SK-N-SH (cell line): ENCODE data around the gene PPAT. TPM values are rescaled to one million over a fixed set of nuclear protein-coding genes. Genes with fewer than 3 reads are reported as not detected.

Experiments
- CTCF ChIA-PET: fragments of 300-600, 350-600 bp; formaldehyde crosslinking; extraction: SDS; loops from one replicate; lab custom pipeline; 2021; lab: Yijun Ruan, JAX
- POLR2A ChIA-PET: fragments of 350-600 bp; sonication (Branson Sonifier 250); formaldehyde crosslinking; extraction: SDS; loops from one replicate; lab custom pipeline; 2020; ENCODE audit warnings: antibody characterized with exemption, inconsistent platforms; lab: Yijun Ruan, JAX
- DNase-seq: peaks from one replicate; pipeline ENCODE4 v3.0.0; 2012
- H2AFZ ChIP-seq: fragments of 200-600 bp; sonication (generic); 2 replicates; pipeline ENCODE4 v1.8.1; 2016; ENCODE audit warnings: antibody characterized with exemption, mild to moderate bottlenecking, low read depth
- H3F3A ChIP-seq: fragments of 200-600 bp; sonication (generic); replicated peaks from 2 replicates; pipeline ENCODE3; 2016; ENCODE audit warnings: antibody characterized with exemption, mild to moderate bottlenecking; ENCODE audit not compliant: insufficient read depth
- H3K27ac ChIP-seq, 2 experiments: fragments of 200-500 bp in 1 of 2; fragments of 200-600 bp in 1 of 2; sonication (Bioruptor generic) in 1 of 2; sonication (generic), shearing (Covaris generic) in 1 of 2; 2 replicates each; pipeline versions ENCODE4 v1.5.1 to v1.6.1; 2014 to 2016; ENCODE audit warnings: low read depth in 2 of 2, inconsistent platforms in 1 of 2, low read length in 1 of 2, mild to moderate bottlenecking in 1 of 2, mixed read lengths in 1 of 2
- H3K27me3 ChIP-seq: fragments of 200-600 bp; sonication (generic), shearing (Covaris generic); 2 replicates; pipeline ENCODE4 v1.6.1; 2016; ENCODE audit warnings: mixed run types; ENCODE audit not compliant: insufficient read depth
- H3K36me3 ChIP-seq, 2 experiments: fragments of 200-500 bp in 1 of 2; fragments of 200-600 bp in 1 of 2; sonication (Bioruptor generic) in 1 of 2; sonication (generic) in 1 of 2; replicated peaks in 1 of 2; 2 replicates each; pipeline versions ENCODE3 to v1.5.1; 2014 to 2016; ENCODE audit warnings: low read length in 1 of 2, mild to moderate bottlenecking in 1 of 2; ENCODE audit not compliant: insufficient read depth in 2 of 2, control insufficient read depth in 1 of 2
- H3K4me1 ChIP-seq, 2 experiments: fragments of 200-500 bp in 1 of 2; fragments of 200-600 bp in 1 of 2; sonication (Bioruptor generic) in 1 of 2; sonication (generic), shearing (Covaris generic) in 1 of 2; 2 replicates each; pipeline versions ENCODE4 v1.5.1 to v1.6.1; 2014 to 2016; ENCODE audit warnings: low read depth in 1 of 2, low read length in 1 of 2, mixed run types in 1 of 2; ENCODE audit not compliant: insufficient read depth in 2 of 2, control insufficient read depth in 1 of 2
- H3K4me2 ChIP-seq: fragments of 200-600 bp; sonication (generic), shearing (Covaris generic); 2 replicates; pipeline ENCODE4 v1.6.1; 2017; ENCODE audit warnings: mixed run types
- H3K4me3 ChIP-seq, 2 experiments: fragments of 200-500 bp in 1 of 2; fragments of 200-600 bp in 1 of 2; sonication (Bioruptor generic) in 1 of 2; sonication (generic), shearing (Covaris generic) in 1 of 2; 2 replicates each; pipeline versions ENCODE4 v1.5.1 to v1.8.1; 2014 to 2016; ENCODE audit warnings: low read depth in 2 of 2, inconsistent platforms in 1 of 2, low read length in 1 of 2, mild to moderate bottlenecking in 1 of 2, mixed read lengths in 1 of 2, moderate library complexity in 1 of 2
- H3K79me2 ChIP-seq: fragments of 200-600 bp; sonication (generic); 2 replicates; pipeline ENCODE4 v1.8.1; 2017; ENCODE audit warnings: mild to moderate bottlenecking; ENCODE audit not compliant: insufficient read depth
- H3K9ac ChIP-seq: fragments of 200-600 bp; sonication (generic); 2 replicates; pipeline ENCODE4 v1.6.1; 2017; ENCODE audit warnings: mixed run types
- H3K9me2 ChIP-seq: fragments of 200-600 bp; sonication (generic); 2 replicates; pipeline ENCODE4 v1.6.1; 2017; ENCODE audit warnings: mixed run types
- H3K9me3 ChIP-seq: fragments of 200-600 bp; sonication (generic); 2 replicates; pipeline ENCODE4 v1.6.1; 2017; ENCODE audit warnings: mixed run types, mild to moderate bottlenecking, moderate library complexity
- H4K20me1 ChIP-seq: fragments of 200-600 bp; sonication (generic); 2 replicates; pipeline ENCODE4 v1.6.1; 2017; ENCODE audit warnings: mild to moderate bottlenecking, mixed run types; ENCODE audit not compliant: insufficient read depth
- CTCF ChIP-seq: fragments of 200-600 bp; sonication (generic); IDR thresholded peaks from 2 replicates; pipeline ENCODE4 v1.6.1; 2017; ENCODE audit warnings: antibody characterized with exemption, mild to moderate bottlenecking, moderate library complexity
- EZH2phosphoT487 ChIP-seq: fragments of 200-600 bp; sonication (generic); IDR thresholded peaks from 2 replicates; pipeline ENCODE4 v1.6.1; 2017; ENCODE audit warnings: low read depth, mixed run types, mild to moderate bottlenecking, antibody characterized with exemption, moderate library complexity, borderline replicate concordance
- FOXJ3 ChIP-seq: sonication (generic); formaldehyde crosslinking; IDR thresholded peaks from 2 replicates; pipeline ENCODE4 v1.5.1; 2020; ENCODE audit warnings: mild to moderate bottlenecking, missing genetic modification reagents
- FOXM1 ChIP-seq: IDR thresholded peaks from 2 replicates; pipeline ENCODE4 v1.4.0; 2012; ENCODE audit warnings: low read depth, mild to moderate bottlenecking
- GABPA ChIP-seq: IDR thresholded peaks from 2 replicates; pipeline ENCODE4 v1.4.0; 2012; ENCODE audit warnings: low read depth, mild to moderate bottlenecking
- GATA2 ChIP-seq: sonication (generic); formaldehyde crosslinking; IDR thresholded peaks from 2 replicates; pipeline ENCODE4 v1.5.0; 2020; ENCODE audit warnings: mild to moderate bottlenecking, missing genetic modification reagents
- JUND ChIP-seq: IDR thresholded peaks from 2 replicates; pipeline ENCODE4 v1.4.0; 2012
- MAX ChIP-seq: IDR thresholded peaks from 2 replicates; pipeline ENCODE4 v1.4.0; 2012; ENCODE audit warnings: low read depth
- MXI1 ChIP-seq: IDR thresholded peaks from 2 replicates; pipeline ENCODE4 v1.6.1; 2012; ENCODE audit warnings: mild to moderate bottlenecking, low read depth, low read length, improper control_type of control experiment
- NFIC ChIP-seq: IDR thresholded peaks from 2 replicates; pipeline ENCODE4 v1.4.0; 2012; ENCODE audit warnings: borderline replicate concordance
- NRF1 ChIP-seq: IDR thresholded peaks from 2 replicates; pipeline ENCODE4 v1.6.1; 2012; ENCODE audit warnings: low read depth, mild to moderate bottlenecking, low read length
- PBX3 ChIP-seq: IDR thresholded peaks from 2 replicates; pipeline ENCODE4; 2012
- POLR2AphosphoS5 ChIP-seq: IDR thresholded peaks from 2 replicates; pipeline ENCODE4 v1.6.1; 2012; ENCODE audit warnings: low read depth, low read length
- RAD21 ChIP-seq: IDR thresholded peaks from 2 replicates; pipeline ENCODE4 v1.6.1; 2012; ENCODE audit warnings: mild to moderate bottlenecking, low read length
- REST ChIP-seq: IDR thresholded peaks from 2 replicates; pipeline ENCODE4 v1.6.1; 2012; ENCODE audit warnings: mild to moderate bottlenecking, low read depth, low read length, moderate library complexity
- RFX5 ChIP-seq: IDR thresholded peaks from 2 replicates; pipeline ENCODE4 v1.6.1; 2012; ENCODE audit warnings: mild to moderate bottlenecking, improper control_type of control experiment, low read length
- TCF12 ChIP-seq: IDR thresholded peaks from 2 replicates; pipeline ENCODE4 v1.4.0; 2012
- TEAD4 ChIP-seq: IDR thresholded peaks from 2 replicates; pipeline ENCODE4 v1.4.0; 2012; ENCODE audit warnings: mild to moderate bottlenecking, borderline replicate concordance; ENCODE audit not compliant: insufficient read depth
- YY1 ChIP-seq: IDR thresholded peaks from 2 replicates; pipeline ENCODE4 v1.4.0; 2012; ENCODE audit warnings: low read depth, mild to moderate bottlenecking
- WGBS: methylation state at CpG from one replicate; pipeline ENCODE4 v1.1.6; 2017; ENCODE audit warnings: low lambda C conversion rate; 5-methylcytosine and 5-hydroxymethylcytosine counted together
- polyA plus RNA-seq, 3 experiments: library from polyadenylated mRNA; depleted of rRNA; stranded (reverse); fragments of >200 nt; gene quantifications; 2 replicates each; pipeline ENCODE4 v1.2.3, GENCODE V29; 2012
- TF ChIP-seq, protein P1 (sequence below): fragments of 150-350 bp; IDR thresholded peaks from 2 replicates; pipeline ENCODE4 v1.6.1; 2016; ENCODE audit warnings: mild to moderate bottlenecking, low read depth, low read length

Gene PPAT
- polyA plus RNA-seq, 1 of the 3 experiments (the other 2 are of a cell fraction): 7.4 TPM

- H3K79me2 ChIP-seq: peaks cover 25% of the 10 kb centered on the region
- H3K27me3 ChIP-seq: no peaks in the 10 kb centered on the region
- ChIA-PET CTCF (interaction anchor here (1.2 kb wide), 1 partner anchor 19 kb away, joined by 3 read pairs; no protein-coding TSS in a partner anchor), POLR2A (no interaction called here)
- TF ChIP-seq MAX: no peak
- TF ChIP-seq, protein P1, sequence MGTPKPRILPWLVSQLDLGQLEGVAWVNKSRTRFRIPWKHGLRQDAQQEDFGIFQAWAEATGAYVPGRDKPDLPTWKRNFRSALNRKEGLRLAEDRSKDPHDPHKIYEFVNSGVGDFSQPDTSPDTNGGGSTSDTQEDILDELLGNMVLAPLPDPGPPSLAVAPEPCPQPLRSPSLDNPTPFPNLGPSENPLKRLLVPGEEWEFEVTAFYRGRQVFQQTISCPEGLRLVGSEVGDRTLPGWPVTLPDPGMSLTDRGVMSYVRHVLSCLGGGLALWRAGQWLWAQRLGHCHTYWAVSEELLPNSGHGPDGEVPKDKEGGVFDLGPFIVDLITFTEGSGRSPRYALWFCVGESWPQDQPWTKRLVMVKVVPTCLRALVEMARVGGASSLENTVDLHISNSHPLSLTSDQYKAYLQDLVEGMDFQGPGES: no peak
- TF ChIP-seq NFIC: no peak
- TF ChIP-seq NRF1: no peak
- no peak for TF ChIP-seq CTCF
- TF ChIP-seq PBX3: no peak
- no peak for TF ChIP-seq YY1
- no peak for TF ChIP-seq FOXM1
- H3K27ac ChIP-seq: no peak overlapping the region
- H3K9me2 ChIP-seq: no peaks in the 10 kb centered on the region
- no peak overlapping the region for H2AFZ ChIP-seq
- no peaks in the 10 kb centered on the region for H3K9me3 ChIP-seq
- no peak overlapping the region for H3K4me2 ChIP-seq
- no peak overlapping the region for H3K4me3 ChIP-seq
- no peak overlapping the region for H3K9ac ChIP-seq
- H3F3A ChIP-seq: no peaks in the 10 kb centered on the region
- peaks cover 71 to 94% of the 10 kb centered on the region in 2 experiments for H3K36me3 ChIP-seq
- no peaks in the 10 kb centered on the region for H4K20me1 ChIP-seq
- H3K4me1 ChIP-seq: no peaks in the 10 kb centered on the region
- 100% methylated on average over 2 of the region's 2 CpGs for WGBS
- DNase-seq: no peak
These were observed 40.5 kb upstream of the PPAT start for GRCh38 chr4:56475917-56476316.

GRCh38 chr4:56469489-56470210 lies 34.2 kb upstream of the PPAT start:
- WGBS: 73% methylated on average over 6 of the region's 6 CpGs
- peak overlapping the region; percentile 95 for H3K4me2 ChIP-seq
- no peak for TF ChIP-seq REST
- TF ChIP-seq GABPA: no peak
- no peak for TF ChIP-seq TEAD4
- TF ChIP-seq MXI1: no peak
- TF ChIP-seq GATA2 (CRISPR knock-in tag): no peak
- TF ChIP-seq FOXJ3 (CRISPR knock-in tag): no peak
- TF ChIP-seq JUND: no peak
- TF ChIP-seq RFX5: no peak
- no peak for TF ChIP-seq EZH2phosphoT487
- no peak for TF ChIP-seq TCF12
- no peak for TF ChIP-seq RAD21
- TF ChIP-seq FOXM1: no peak
- no peak for TF ChIP-seq NFIC
- TF ChIP-seq POLR2AphosphoS5: no peak

More at GRCh38 chr4:56469489-56470210, 34.2 kb upstream of the PPAT start:
- Histone ChIP-seq H3K4me3 (no peak overlapping the region), H3K27me3 (no peaks in the 10 kb centered on the region), H3K9me2 (no peaks in the 10 kb centered on the region), H3K27ac (no peak overlapping the region), H3K79me2 (peaks cover 85% of the 10 kb centered on the region), H2AFZ (no peak overlapping the region), H4K20me1 (peaks cover 17% of the 10 kb centered on the region), H3K9ac (peak overlapping the region; percentile 94; the same call in 1 of the 2 replicates), H3F3A (no peaks in the 10 kb centered on the region), H3K9me3 (no peaks in the 10 kb centered on the region), H3K4me1 (peaks cover 0 to 16% of the 10 kb centered on the region in 2 experiments; a peak in 2 of 4 replicates), H3K36me3 (peaks cover 30 to 49% of the 10 kb centered on the region in 2 experiments)
- ChIA-PET POLR2A (no interaction called here), CTCF (interaction anchor here (1.1 to 1.6 kb wide), 3 partner anchors 15 to 76 kb away, joined by 3 to 4 read pairs (median 4); no protein-coding TSS in a partner anchor)
- DNase-seq: no peak
